Natural killer cell treated with Interleukin-12 subunit alpha and Interleukin-12 subunit beta and Interleukin-15 and Interleukin-18, amount 100 ng/mL, for 72 hours (primary cell): ENCODE data around the gene SLFN14. TPM values are rescaled to one million over a fixed set of nuclear protein-coding genes. Genes with fewer than 3 reads are reported as not detected.
"Not testable (repeated sequence)": the region's sequence is repeated elsewhere in the genome, so short reads cannot be mapped to it uniquely, and the experiment has no call there.

Experiments
- ATAC-seq, 2 donors: fragments of 150-1000 bp; cut with Tn5 transposase in 1 of 2; sonication (Bioruptor Pico), chemical (Tn5 transposase) in 1 of 2; 2 replicates each; pipeline ENCODE4 v1.10.0; 2021
- DNase-seq: peaks from one replicate; pipeline ENCODE4 v3.0.0; 2022; ENCODE audit warnings: low spot score
- H3K27ac Mint-ChIP-seq, 2 donors: 1 replicate in 1 of 2; 2 replicates in 1 of 2; pipeline ENCODE4 v1.8.0; 2022; ENCODE audit warnings: mixed read lengths in 2 of 2, mild to moderate bottlenecking in 1 of 2, moderate library complexity in 1 of 2
- H3K27me3 Mint-ChIP-seq, 2 donors: 1 replicate in 1 of 2; 2 replicates in 1 of 2; pipeline ENCODE4 v1.8.0; 2022; ENCODE audit warnings: mixed read lengths in 2 of 2
- H3K36me3 Mint-ChIP-seq: one replicate; pipeline ENCODE4 v1.8.0; 2022; ENCODE audit warnings: mixed read lengths
- H3K4me1 Mint-ChIP-seq, 2 donors: 1 replicate in 1 of 2; 2 replicates in 1 of 2; pipeline ENCODE4 v1.8.0; 2022; ENCODE audit warnings: low read depth in 2 of 2, mixed read lengths in 2 of 2, mild to moderate bottlenecking in 1 of 2
- H3K4me3 Mint-ChIP-seq: one replicate; pipeline ENCODE4 v1.8.0; 2022; ENCODE audit warnings: mixed read lengths
- H3K9me3 Mint-ChIP-seq: 2 replicates; pipeline ENCODE4 v1.8.0; 2022; ENCODE audit warnings: mixed read lengths
- total RNA-seq, 2 donors: library from RNA; stranded (reverse); gene quantifications; one replicate each; pipeline ENCODE4 v1.2.3, GENCODE V29; 2022

The SLFN14 gene
- total RNA-seq, 2 donors from 2014 or later, result not detected

DNA sequence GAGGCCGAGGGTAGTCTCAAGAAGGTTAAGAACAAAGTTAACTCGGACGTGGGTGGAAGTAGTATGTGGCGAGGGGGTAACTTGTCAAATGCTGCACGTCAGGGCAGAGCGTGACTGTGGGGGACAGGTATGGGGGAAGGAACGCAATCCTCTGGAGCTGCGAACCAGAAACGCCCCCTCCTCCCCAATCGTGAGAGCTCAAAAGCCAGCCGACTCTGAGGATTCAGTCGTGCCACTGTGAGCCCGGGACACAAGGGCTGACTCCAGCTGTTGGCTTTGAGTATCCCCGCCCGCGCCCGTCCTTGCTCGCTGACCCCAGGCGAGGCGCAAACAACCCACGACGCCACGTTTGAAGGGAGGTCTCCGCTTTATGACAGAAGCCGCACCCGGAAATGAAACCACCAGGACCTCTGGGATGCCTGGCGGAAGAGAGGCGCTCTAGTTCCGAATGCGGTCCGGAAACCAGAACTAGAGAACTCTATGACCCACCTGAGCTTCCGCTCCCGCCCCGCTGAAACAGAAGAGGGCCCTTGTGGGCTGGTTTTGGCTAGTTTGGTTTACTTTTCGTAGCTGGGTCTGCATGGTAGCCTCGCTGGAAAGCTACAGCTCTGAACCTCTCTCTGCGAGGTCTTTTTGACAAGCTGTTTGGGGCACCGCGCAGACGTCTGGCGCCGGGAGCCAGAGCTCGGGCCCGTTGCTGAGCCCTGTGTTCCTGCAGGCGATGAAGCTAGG, 17.7 kb upstream of the SLFN14 start, which contains the start of gene PEX12:
Gene PEX12, minus strand, starts transcription at position 375 of the 732 bp plus-strand sequence. CDS start 550 bp downstream, outside the sequence.
- ATAC-seq, result peak; percentile 98
- no peaks in the 10 kb centered on the region for H3K36me3 Mint-ChIP-seq
- peak within 1 kb of the TSS; percentile 99 for H3K4me3 Mint-ChIP-seq
- no peaks in the 10 kb centered on the region for H3K9me3 Mint-ChIP-seq
- peak; percentile 93 for DNase-seq
- peak within 1 kb of the TSS; percentile 98 to 100 for H3K27ac Mint-ChIP-seq
- H3K27me3 Mint-ChIP-seq, result peaks cover 0 to 3% of the 10 kb centered on the region in 2 donors
- H3K4me1 Mint-ChIP-seq, result peaks cover 21 to 26% of the 10 kb centered on the region in 2 donors

DNA sequence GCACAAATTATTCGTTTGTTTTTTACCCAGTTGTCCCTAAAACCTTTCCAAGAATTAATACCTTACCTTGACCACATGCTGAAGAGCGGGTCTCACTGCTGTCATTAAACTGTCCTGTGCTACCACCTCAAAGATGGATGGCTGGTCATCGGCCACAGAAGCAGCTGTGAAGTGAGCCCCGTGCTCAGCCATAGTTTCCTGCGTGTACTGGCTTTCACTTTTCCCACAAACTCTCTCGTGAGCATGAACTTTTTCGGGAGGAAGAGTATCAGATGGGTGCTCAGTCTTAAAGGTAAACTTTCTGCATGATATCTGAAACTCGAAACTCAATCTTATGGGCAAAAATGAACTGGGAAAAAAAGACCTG, 17.2 kb upstream of the SLFN14 start:
- H3K4me1 Mint-ChIP-seq, result peaks cover 21 to 26% of the 10 kb centered on the region in 2 donors
- H3K27ac Mint-ChIP-seq, result peak overlapping the region; percentile 98 to 100
- no peak for DNase-seq
- H3K9me3 Mint-ChIP-seq, result no peaks in the 10 kb centered on the region
- peaks cover 0 to 3% of the 10 kb centered on the region in 2 donors for H3K27me3 Mint-ChIP-seq
- no peak for ATAC-seq
- H3K4me3 Mint-ChIP-seq, result peak overlapping the region; percentile 99
- no peaks in the 10 kb centered on the region for H3K36me3 Mint-ChIP-seq

DNA sequence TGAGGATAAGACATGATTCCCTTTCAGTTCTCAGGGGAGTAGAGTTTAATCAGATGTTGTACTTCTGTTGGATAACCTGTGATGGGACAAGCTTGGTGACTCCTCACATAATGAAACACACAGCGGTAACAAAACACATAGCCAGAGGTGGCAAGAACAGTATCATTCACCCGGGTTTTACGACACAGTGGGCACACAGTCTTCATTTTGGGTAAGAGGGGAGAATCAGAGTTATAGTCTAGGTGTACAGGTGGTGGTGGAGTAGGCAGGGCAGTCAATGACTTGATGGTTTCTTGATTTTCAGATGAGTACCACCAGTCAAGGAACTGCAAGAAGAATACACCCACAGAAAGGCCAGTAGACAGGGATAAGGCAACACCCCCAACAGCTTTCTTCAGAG, 15.1 kb upstream of the SLFN14 start:
- no peaks in the 10 kb centered on the region for H3K9me3 Mint-ChIP-seq
- H3K27me3 Mint-ChIP-seq, result no peaks in the 10 kb centered on the region
- DNase-seq (no peak), ATAC-seq (no peak)
- H3K27ac Mint-ChIP-seq, result peak overlapping the region in 1 of 2 donors; percentile 56
- H3K36me3 Mint-ChIP-seq, result no peaks in the 10 kb centered on the region
- no peak overlapping the region for H3K4me3 Mint-ChIP-seq
- H3K4me1 Mint-ChIP-seq, result peaks cover 21 to 26% of the 10 kb centered on the region in 2 donors

DNA sequence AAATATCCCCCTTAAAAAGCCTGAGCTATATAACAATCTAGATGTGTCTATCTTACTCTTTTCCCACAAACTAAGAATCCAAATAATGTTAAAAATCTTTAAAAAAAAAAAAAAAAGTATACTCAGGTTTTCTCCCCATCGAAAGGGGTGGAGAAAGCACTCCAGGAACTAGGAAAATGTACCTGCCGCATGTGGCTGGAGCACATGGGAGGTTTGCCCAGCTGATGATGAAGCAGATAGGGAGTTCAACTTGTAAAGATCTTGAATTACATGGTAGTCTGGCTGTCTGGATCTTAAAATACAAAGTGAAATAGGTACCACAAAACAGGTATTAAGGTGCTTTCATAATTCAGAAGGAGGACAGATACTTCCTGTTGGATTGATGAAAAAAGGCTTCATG, 8.8 kb upstream of the SLFN14 start:
- DNase-seq (no peak), ATAC-seq (no peak)
- Mint-ChIP-seq H3K27me3 (no peaks in the 10 kb centered on the region), H3K9me3 (no peaks in the 10 kb centered on the region), H3K27ac (peak overlapping the region; percentile 14 to 22), H3K4me1 (peaks cover 20 to 23% of the 10 kb centered on the region in 2 donors), H3K36me3 (peaks cover 6% of the 10 kb centered on the region), H3K4me3 (peak overlapping the region; percentile 50)

DNA sequence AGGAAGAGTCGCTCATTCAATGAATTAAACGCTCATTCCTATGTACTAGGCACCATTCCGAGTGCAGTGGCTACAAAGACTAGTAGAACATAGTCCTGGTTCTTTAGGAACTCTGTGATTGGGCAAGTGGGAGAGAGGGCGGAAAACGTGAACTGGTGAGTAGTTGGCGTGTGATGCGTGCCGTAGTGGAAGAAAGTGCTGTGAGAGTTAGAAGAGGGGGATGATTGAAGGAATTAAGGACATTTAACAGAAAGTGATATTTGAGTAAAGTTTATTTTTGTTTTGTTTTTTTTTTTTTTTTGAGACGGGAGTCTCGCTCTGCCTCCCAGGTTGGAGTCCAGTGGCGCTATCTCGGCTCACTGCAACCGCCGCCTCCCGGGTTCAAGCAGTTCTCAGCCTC, 7.9 kb upstream of the SLFN14 start:
- peaks cover 6% of the 10 kb centered on the region for H3K36me3 Mint-ChIP-seq
- peak overlapping the region; percentile 89 for H3K4me3 Mint-ChIP-seq
- no peak for DNase-seq
- H3K9me3 Mint-ChIP-seq, result no peaks in the 10 kb centered on the region
- peak overlapping the region; percentile 79 to 91 for H3K27ac Mint-ChIP-seq
- peaks cover 0 to 2% of the 10 kb centered on the region in 2 donors for H3K27me3 Mint-ChIP-seq
- H3K4me1 Mint-ChIP-seq, result peaks cover 20 to 23% of the 10 kb centered on the region in 2 donors
- ATAC-seq, result peak in 1 of 2 donors; percentile 52

DNA sequence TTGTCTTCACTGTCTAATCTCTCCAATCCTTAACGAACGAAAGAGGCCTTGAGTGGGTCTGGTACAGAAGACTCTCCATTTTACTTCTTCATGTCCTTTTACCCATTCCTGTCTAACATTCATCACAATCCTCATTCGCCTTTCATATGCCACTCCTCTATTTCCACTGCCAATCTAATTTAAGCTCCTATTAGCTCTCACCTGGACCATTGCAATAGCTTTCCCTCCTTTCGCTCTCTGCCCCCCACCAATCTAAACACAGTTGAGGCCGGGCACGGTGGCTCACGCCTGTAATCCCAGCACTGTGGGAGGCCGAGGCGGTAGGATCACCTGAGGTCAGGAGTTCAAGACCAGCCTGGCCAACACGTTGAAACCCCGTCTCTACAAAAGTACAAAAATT, 6.3 kb upstream of the SLFN14 start:
- no peaks in the 10 kb centered on the region for H3K9me3 Mint-ChIP-seq
- H3K36me3 Mint-ChIP-seq, result peaks cover 6% of the 10 kb centered on the region
- H3K4me1 Mint-ChIP-seq, result peaks cover 20 to 23% of the 10 kb centered on the region in 2 donors
- ATAC-seq (no peak), DNase-seq (no peak)
- H3K27me3 Mint-ChIP-seq, result peaks cover 0 to 2% of the 10 kb centered on the region in 2 donors
- H3K27ac Mint-ChIP-seq, result peak overlapping the region in 1 of 2 donors; percentile 75
- peak overlapping the region; percentile 89 for H3K4me3 Mint-ChIP-seq

DNA sequence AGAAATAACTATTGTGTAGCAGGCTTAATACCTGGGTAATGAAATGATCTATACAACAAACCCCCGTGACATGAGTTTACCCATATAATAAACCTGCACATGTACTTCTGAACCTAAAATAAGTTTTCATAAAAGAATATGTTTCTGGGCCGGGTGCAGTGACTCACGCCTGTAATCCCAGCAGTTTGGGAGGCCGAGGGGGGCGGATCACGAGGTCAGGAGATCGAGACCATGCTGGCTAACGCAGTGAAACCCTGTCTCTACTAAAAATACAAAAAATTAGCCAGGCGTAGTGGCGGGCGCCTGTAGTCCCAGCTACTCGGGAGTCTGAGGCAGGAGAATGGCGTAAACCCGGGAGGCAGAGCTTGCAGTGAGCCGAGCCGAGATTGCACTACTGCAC, 2.6 kb upstream of the SLFN14 start:
- peaks cover 0 to 17% of the 10 kb centered on the region in 2 donors for H3K27me3 Mint-ChIP-seq
- not testable (repeated sequence) for DNase-seq, H3K36me3 Mint-ChIP-seq, H3K9me3 Mint-ChIP-seq, H3K4me1 Mint-ChIP-seq, ATAC-seq, H3K27ac Mint-ChIP-seq, H3K4me3 Mint-ChIP-seq

DNA sequence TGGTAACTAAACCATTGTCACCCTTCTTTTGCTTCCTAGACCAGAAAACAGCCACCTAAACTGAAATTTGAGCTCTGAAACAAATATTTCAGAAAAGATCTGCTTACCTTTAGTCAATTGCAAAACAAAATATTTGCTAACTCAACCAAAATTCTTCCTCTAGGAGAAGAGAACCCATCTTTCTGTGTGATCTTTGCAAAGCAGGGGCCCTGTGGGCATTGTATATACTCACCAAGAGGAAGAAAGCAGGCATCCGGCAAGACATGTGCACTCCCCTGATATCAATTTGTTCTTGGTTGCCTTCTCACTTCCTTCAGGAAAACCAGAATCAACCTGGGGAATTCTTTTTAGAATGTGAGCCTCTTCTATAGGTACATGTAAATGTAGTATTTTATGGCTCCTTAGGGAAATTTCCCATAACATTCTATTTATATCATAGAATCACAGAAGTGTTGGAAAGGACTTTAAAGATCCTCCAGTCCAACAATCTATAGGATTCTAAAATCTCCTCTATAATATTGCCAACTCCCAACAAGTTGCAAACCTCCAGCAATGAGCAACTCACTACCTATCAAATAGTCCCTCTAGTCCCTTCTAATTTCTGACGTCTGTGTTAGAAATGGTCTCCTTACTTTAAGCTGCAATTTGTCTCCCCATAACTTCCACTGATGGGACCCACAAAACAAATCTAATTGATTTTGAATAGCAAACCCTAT, 966 bp downstream of the SLFN14 start:
- H3K27ac Mint-ChIP-seq, result no peak overlapping the region
- H3K27me3 Mint-ChIP-seq, result peaks cover 0 to 20% of the 10 kb centered on the region in 2 donors
- ATAC-seq (no peak), DNase-seq (no peak)
- H3K4me1 Mint-ChIP-seq, result no peaks in the 10 kb centered on the region
- H3K9me3 Mint-ChIP-seq, result no peaks in the 10 kb centered on the region
- no peaks in the 10 kb centered on the region for H3K36me3 Mint-ChIP-seq
- H3K4me3 Mint-ChIP-seq, result no peak overlapping the region

DNA sequence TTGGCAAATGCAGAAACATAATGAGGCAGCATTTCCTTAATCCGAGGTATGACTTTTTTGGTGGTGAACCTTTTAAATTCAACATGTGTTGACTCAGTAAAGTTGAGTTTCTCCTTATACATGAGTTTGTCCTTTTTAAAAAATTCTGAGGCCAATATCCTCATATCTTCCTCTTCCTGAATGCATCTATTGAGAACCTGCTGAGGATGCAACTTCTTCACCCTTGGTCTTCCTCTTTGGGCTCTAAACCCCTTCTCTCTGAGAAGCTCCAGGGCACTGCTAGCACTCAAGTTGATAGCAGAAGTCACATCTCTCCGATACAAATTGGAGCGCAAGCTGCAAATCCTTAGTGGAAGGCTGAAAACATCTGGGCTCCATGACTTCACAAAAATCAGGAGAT, 3.3 kb downstream of the SLFN14 start:
- no peak for DNase-seq
- no peak for ATAC-seq
- H3K27ac Mint-ChIP-seq, result no peak overlapping the region
- no peaks in the 10 kb centered on the region for H3K36me3 Mint-ChIP-seq
- H3K4me1 Mint-ChIP-seq, result no peaks in the 10 kb centered on the region
- no peak overlapping the region for H3K4me3 Mint-ChIP-seq
- no peaks in the 10 kb centered on the region for H3K9me3 Mint-ChIP-seq
- H3K27me3 Mint-ChIP-seq, result peaks cover 0 to 18% of the 10 kb centered on the region in 2 donors

DNA sequence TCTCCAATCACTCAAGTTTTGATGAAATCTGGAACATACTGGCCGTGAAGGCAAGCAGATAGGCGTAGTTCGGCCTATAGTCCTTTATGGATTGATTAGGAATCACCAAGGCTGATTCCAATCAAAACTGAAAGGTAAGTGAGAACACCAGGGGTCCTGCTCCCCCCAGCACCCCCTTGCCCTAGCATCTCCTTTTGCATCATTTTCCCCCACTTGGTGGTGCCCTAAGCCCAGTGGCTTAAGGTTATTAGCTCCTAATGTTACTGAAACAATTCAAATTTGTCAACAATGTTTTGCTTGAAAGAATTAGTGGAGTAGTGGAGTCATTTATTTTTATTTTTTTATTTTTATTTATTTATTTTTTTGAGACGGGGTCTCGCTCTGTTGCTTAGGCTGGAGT, 4.9 kb downstream of the SLFN14 start:
- ATAC-seq (no peak), DNase-seq (no peak)
- no peaks in the 10 kb centered on the region for H3K4me1 Mint-ChIP-seq
- no peaks in the 10 kb centered on the region for H3K9me3 Mint-ChIP-seq
- H3K27me3 Mint-ChIP-seq, result peaks cover 0 to 18% of the 10 kb centered on the region in 2 donors
- H3K27ac Mint-ChIP-seq, result no peak overlapping the region
- no peak overlapping the region for H3K4me3 Mint-ChIP-seq
- no peaks in the 10 kb centered on the region for H3K36me3 Mint-ChIP-seq

DNA sequence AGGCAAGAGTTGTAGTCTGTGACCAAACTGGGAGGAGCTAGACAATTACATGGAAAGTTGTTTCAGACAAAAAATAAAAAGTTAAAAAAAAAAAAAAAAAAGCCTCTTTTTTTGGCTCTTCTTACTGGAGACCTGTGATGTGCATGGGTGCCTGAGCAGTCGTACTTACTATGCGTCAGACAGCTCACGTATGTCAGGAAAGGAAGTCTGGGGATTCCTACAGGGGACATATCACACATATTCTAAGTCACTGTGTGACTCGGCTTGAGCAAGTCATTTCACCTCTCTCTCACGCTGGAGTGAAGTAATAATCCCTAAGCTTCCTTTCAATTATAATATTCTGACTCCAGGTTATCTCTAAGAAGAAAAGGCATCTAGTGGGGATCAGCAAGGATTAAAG, 6.0 kb downstream of the SLFN14 start:
- Mint-ChIP-seq H3K4me3 (no peak overlapping the region), H3K27ac (no peak overlapping the region), H3K9me3 (no peaks in the 10 kb centered on the region), H3K36me3 (no peaks in the 10 kb centered on the region), H3K4me1 (no peaks in the 10 kb centered on the region), H3K27me3 (peaks cover 0 to 13% of the 10 kb centered on the region in 2 donors)
- DNase-seq (no peak), ATAC-seq (peak; percentile 60 to 87)

DNA sequence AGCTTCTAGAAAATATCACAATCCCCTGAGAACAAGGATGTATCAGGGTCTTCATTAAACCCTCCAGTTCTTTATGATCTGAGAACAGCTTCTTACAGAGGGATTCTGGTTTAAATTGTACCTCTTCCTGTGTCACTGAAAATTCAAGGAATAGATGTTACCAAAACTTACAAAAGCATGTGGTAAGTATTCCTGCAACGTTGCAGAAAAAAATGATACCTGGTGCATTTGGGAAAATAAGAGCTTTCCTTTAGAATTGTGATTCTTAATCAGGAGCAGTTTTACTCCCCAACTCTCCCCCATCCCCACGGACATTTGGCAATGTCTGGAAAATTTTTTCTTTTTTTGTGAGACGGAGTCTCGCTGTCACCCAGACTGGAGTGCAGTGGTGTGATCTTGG, 7.3 kb downstream of the SLFN14 start:
- DNase-seq (no peak), ATAC-seq (no peak)
- peaks cover 0 to 4% of the 10 kb centered on the region in 2 donors for H3K27me3 Mint-ChIP-seq
- no peak overlapping the region for H3K4me3 Mint-ChIP-seq
- H3K36me3 Mint-ChIP-seq, result no peaks in the 10 kb centered on the region
- H3K9me3 Mint-ChIP-seq, result no peaks in the 10 kb centered on the region
- no peaks in the 10 kb centered on the region for H3K4me1 Mint-ChIP-seq
- H3K27ac Mint-ChIP-seq, result no peak overlapping the region

DNA sequence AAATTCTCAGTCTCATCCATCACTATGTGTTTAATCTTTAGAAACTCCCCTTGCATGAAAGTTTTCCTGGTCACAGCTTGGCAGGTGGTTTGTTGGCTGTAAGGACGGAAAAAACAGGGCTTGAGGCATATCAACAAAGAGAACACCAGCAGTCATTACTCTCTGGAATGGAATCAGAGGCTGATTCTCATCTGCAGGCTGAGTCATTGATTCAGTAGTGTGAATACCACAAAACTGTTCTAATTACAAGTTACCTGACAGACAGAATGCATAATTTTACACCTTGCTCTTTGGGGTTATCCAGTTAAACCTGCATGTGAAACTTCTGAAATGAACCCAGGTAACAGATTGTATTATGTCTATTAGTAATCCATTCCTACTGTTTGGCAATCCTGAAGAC, 11.6 kb downstream of the SLFN14 start:
- no peak for DNase-seq
- Mint-ChIP-seq H3K27ac (no peak overlapping the region), H3K27me3 (no peaks in the 10 kb centered on the region), H3K36me3 (no peaks in the 10 kb centered on the region), H3K4me3 (no peak overlapping the region), H3K4me1 (peaks cover 12 to 15% of the 10 kb centered on the region in 2 donors), H3K9me3 (no peaks in the 10 kb centered on the region)
- ATAC-seq, result no peak

DNA sequence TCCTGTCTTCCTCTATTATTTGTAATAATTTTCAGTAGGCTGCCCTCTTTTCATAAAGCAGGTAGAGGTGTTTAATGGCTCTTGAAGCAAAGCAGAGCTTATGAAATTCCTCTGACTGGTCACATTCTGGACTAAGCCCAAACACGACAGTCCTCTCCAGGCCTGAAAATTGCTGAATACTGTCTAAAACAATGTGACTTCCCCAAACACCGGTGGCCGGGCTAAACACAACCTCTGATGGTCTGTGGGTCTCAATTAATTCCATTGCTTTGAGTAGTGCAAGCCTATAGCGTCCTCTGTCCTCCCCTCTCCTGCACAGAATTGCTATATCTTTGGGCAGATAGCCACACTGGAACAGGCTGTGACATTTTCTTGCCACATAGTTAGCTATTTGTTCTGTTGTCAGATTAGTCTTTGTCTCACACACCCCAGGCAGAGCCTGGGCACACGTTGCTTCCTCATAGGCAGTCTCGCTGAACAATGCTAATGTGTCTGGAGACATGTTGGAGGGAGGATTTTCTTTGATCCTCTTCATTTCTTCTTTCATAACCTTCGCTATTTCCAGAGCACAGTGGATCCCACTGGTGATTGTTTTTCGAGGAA, 12.3 kb downstream of the SLFN14 start:
- H3K27me3 Mint-ChIP-seq, result no peaks in the 10 kb centered on the region
- ATAC-seq, result no peak

More for the DNA sequence above, 12.3 kb downstream of the SLFN14 start:
- Mint-ChIP-seq H3K4me1 (peaks cover 15% of the 10 kb centered on the region in 2 donors), H3K36me3 (no peaks in the 10 kb centered on the region), H3K27ac (no peak overlapping the region), H3K9me3 (no peaks in the 10 kb centered on the region), H3K4me3 (no peak overlapping the region)
- DNase-seq, result no peak
